Limb (tissue), 2 donors: Measurements from ENCODE around the gene CPED1.
A peak's percentile ranks its signal among the peaks of the same experiment; 100 is the strongest.
"Not testable (repeated sequence)": the region's sequence is repeated elsewhere in the genome, so short reads cannot be mapped to it uniquely, and the experiment has no call there.

Source experiments
- DNase-seq, 2 donors: peaks; one replicate each; pipeline ENCODE4 v3.0.0-alpha.2; 2016; ENCODE audit errors: extremely low spot score in 2 of 2

The CPED1 gene

DNA sequence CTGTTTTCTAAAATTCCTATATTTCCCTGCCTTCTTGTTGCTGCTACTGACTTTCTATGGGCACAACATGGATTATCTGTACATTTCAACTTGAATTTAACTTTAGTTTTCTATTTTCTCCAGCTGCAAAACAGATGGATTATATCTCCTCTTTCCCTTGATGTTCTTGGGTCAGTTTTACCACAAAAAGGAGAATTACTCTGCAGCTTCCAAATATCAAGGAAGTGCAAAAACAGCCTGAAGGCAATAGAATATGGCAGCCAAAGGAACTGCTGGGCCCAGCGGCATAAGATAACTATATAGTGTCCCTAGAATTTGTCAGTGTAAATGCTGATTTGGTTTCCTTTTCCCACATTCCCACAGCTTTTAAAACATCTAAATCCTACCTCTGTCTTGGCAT lies 29.1 kb downstream of the CPED1 start:
- no peak for DNase-seq

DNA sequence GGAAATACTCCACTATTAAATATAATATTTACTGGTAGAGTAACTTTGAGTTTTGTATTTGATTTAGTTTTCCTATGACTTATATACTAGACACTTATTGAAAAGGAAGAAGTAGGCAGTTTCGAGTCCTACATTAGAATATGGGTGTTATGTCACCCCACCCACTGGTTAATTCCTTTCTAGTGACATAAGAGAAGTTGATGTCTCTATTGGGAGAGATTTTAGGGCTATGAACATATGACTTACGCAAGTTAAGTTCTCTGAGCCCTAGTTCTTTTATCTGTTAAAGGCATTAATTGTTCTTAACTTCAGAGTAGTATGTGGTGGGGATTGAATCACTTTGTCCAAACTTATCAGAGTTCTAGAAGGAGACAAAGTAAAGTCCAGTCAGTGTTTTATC lies 30.5 kb downstream of the CPED1 start:
- DNase-seq: no peak

- no peak for DNase-seq
Measured at GRCh38 chr7:121020249-121020988, 31.9 kb downstream of the CPED1 start.

DNA sequence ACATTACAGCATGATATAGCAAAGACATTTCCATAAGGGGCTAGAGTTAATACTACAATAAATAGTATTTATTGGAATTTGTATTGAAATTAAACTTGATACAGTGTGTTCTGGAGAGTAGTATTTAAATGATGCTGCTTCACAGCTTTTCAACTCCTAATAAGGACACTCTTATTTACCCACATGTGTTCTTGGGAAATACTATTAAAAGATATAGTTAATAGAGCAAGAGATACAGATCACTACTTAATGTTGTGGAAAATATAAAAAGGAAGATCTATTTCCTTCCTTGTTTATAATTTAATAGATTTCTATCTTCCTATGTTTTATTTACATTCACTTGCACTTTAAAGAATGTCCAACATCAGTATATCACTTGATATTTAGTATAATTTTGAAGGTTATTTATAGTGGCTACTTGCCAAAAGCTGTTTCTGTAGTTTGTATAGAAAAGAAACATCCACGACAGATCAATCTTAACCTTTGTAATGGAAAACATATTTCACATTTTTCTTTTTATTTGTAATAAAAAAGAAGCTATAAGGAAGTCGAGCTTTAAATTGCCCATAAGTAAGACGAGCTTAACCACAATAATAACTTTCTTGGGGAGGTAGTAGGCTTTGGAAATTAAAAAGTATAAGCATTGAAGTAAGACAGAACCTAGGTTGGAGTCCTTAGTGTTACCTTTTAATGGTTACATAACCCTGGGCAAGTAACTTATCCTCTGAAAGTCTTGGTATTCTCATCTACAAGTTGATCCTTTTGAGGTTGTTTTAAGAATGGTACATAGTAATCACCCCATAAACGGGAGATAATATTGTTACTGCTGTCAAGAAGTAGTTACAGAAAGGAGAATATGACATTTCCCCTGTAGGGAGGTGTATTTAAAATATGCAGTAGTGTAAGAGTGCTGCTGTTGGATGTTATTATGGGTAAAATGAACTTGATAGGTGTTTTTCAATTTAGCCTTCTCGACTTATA lies 32.8 kb downstream of the CPED1 start:
- DNase-seq: no peak

- no peak for DNase-seq
Measured at GRCh38 chr7:121023194-121023593, 34.7 kb downstream of the CPED1 start.

GRCh38 chr7:121023683-121024511 lies 35.4 kb downstream of the CPED1 start:
- peak in 1 of 2 donors; percentile 67 for DNase-seq

- DNase-seq: no peak
Measured at GRCh38 chr7:121024611-121025010, 36.1 kb downstream of the CPED1 start.

GRCh38 chr7:121026159-121026558 lies 37.6 kb downstream of the CPED1 start:
- no peak for DNase-seq

GRCh38 chr7:121026577-121027111 lies 38.1 kb downstream of the CPED1 start:
- no peak for DNase-seq

DNA sequence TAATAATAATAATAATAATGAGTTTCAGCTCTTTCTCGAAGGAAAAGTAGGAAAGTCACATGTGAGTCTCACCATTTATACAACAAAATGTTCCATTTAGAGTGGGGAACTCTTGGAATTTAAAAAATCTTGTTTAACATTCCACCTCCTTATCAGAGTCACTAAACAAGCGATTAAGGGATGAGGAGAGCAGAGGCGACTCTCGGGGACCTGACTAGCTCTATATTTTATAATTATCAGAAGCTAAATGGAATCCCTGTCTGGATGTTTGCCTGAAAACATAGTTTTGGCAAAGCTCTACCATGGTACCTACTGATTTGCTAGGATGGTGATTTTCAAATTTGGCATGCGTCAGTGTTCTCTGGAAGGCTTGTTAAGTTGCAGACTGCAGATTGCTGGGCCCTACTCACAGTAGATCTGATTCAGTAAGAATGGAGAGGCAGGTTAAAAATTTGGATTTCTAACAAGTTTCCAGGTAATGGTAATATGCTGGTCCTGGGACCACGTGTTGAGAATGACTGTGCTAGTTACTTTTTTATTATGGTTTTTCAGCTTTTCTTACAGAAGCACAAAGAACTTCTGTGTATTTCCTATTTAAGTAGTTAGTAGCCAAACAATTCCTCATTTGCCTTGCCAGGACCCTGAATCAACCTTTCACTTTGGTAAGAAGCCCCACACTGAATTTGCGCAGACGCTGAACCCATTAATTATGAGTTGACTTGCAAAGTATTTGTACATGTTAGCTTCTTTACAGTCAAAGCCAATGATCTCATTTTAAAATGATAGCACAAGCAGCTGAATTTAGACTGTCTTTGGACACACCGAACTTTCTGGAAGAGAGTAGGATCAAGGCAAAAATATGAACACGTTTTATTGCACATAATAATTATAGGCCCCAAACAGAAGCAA lies 39.5 kb downstream of the CPED1 start:
- no peak for DNase-seq

DNA sequence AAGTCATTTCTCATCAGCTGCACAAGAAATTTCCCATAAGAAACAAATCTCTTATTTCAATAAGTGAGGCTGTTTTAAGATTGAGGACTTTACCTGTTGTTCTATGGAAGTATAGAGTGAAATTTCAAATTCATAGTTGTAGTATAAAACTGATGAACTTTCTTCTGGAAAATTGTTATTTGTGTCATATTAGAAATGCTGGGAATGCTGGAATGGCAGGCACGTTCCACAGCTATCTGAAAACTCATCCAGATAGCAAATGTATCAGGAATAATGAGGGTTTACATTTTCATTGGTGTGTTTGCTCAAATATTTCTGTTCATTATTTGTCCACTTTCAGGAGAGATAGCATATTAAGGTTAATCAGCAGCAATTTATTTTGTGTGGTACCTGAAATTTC lies 40.8 kb downstream of the CPED1 start:
- no peak for DNase-seq

GRCh38 chr7:121030308-121030707 lies 41.8 kb downstream of the CPED1 start:
- no peak for DNase-seq

- no peak for DNase-seq
Measured at GRCh38 chr7:121032645-121033460, 44.3 kb downstream of the CPED1 start.

GRCh38 chr7:121034929-121035328 lies 46.4 kb downstream of the CPED1 start:
- no peak for DNase-seq

DNA sequence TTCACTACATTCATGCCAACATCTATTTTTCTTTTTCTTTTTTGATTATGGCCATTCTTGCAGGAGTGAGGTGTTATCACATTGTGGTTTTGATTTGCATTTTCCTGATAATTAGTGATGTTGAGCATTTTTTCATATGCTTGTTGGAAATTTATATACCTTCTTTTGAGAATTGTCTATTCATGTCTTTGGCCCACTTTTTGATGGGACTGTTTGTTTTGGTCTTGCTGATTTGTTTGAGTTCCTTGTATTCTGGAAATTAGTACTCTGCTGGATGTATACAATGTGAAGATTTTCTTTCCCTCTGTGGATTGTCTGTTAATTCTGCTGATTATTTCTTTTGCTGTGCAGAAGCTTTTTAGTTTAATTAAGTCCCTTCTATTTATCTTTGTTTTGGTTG lies 48.3 kb downstream of the CPED1 start:
- DNase-seq: not testable (repeated sequence)

DNA sequence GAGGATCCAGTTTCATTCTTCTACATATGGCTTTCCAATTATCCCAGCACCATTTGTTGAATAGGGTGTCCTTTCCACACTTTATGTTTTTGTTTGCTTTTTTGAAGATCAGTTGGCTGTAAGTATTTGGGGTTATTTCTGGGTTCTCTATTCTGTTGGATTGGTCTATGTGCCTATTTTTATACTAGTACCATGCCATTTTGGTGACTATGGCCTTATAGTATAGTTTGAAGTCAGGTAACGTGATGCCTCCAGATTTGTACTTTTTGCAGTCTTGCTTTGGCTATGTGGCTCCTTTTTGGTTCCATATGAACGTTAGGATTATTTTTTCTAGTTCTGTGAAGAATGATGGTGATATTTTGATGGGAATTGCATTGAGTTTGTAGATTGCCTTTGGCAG lies 48.8 kb downstream of the CPED1 start:
- DNase-seq: not testable (repeated sequence)

DNA sequence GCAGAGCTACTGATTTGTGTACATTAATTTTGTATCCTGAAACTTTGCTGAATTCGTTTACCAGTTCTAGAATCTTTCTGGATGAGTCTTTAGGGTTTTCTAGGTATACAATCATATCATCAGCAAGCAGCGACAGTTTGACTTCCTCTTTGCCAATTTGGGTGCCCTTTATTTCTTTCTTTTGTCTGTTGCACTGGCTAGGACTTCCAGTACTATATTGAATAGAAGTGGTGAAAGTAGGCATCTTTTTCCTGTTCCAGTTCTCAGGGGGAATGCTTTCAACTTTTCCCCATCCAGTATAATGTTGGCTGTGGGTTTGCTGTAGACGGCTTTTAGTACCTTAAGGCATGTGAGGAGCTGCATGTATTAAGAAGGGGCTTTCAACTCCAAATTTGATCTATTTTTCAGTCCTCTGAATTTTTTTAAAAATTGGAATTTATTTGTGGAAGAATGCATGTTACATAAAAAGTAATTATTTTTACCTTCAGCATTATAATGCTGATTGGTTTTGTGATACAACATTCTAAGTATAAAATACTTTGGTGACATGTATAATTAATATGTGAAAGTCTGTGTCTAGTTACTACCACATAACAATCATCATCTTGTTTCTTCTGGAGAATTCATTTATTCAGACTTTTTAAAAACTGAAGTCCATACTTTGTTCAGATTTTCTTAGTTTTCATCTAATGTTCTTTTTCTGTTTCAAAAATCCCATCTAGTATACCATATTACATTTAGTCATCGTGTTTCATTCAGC lies 49.6 kb downstream of the CPED1 start:
- no peak for DNase-seq

DNA sequence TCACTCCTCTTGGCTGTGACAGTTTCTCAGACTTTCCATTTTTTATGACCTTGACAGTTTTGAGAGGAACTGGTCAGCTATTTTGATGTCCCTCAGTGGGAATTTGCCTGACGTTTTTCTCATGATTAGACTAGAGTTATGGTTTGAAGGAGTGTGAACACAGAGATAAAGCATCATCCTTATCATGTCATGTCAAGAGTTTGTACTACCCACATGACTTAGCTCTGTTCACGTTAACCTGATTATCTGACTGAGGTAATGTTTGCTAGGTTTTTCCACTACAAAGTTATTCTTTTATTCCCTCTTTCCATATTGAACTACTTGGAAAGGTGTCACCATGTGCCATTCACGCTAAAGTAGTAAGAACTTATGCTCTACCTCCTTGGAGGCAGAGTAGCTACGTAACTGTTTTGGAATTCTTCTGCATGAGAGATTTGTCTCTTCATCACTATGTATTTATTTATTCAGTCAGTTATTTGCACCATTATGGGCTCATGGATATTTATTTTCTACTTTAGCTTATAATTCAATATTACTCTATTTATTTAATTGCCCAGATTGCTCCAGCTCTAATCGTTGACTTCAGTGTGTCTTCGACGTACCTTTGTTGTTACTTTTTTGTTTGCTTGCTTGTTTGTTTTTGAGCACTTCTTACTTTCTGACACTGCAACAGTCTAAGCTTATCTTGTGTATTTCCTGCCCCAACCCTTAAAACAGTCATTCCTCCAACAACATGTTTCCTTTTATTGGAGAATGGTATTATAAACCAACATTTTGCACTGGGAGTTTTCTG lies 50.4 kb downstream of the CPED1 start:
- DNase-seq: no peak
